Inflammatory macrophage treated with lipopolysaccharide for 4 hours (primary cell): ENCODE results near the gene MRGPRX4.
"Not testable (repeated sequence)": the region's sequence is repeated elsewhere in the genome, so short reads cannot be mapped to it uniquely, and the experiment has no call there.

Experiments used
- DNase-seq: peaks from one replicate; pipeline ENCODE4 v3.0.0-alpha.2; 2020

Gene MRGPRX4

DNA sequence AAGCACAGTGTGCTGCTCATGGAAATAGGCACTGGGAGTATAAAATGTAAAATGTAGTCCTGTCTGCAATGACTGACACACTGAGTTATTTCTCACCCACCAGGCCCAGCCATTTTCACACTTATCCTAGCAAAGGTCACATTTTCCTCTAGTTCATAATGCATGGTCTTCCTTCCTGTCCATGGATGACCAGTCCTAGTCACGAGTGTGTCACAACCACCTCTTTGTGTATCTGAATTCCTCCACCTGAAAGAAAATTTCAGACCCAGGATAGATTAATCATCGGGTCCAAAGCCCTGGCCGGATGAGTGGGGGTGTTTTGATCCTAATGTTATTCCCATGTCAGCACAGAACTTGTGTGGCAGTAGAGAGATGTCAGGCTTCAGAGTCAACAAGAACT, at the start of gene MRGPRX4:
Gene MRGPRX4, plus strand, starts transcription at position 172 of the 400 bp plus-strand sequence. CDS start 420 bp downstream, outside the sequence.
- no peak for DNase-seq

DNA sequence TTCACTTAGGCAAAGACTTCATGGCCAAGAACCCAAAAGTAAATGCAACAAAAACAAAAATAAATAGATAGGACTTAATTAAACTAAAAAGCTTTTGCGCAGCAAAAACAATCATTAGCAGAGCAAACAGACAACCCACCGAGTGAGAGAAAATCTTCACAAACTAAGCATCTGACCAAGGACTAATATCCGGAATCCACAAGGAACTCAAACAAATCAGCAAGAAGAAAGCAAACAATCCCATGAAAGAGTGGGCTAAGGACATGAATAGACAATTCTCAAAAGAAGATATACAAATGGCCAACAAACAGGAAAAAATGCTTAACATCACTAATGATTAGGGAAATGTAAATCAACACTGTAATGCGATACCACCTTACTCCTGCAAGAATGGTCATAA, 41.5 kb upstream of the MRGPRX4 start:
- not testable (repeated sequence) for DNase-seq

DNA sequence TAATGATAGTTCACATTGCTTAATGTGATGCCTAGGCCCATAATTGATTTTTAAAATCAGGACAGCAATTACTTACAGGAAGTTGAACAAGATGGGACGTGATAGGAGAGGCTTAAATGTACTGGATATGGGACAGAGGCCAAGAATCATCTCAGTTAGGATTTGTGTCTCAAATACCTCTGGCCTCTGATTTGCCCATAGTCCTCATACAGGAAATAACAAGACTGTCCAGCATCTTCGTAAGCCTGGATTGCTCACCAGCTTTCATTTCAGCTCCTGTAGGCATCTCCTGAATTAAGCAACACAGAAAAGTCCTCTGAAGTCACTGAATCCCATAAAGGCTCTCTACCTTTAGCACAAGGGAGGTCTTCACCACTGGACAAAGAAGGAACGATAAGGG, 40.3 kb upstream of the MRGPRX4 start, which contains the start of gene MRGPRX3:
Gene MRGPRX3, plus strand, starts transcription at position 231 of the 400 bp plus-strand sequence. CDS start 4,632 bp downstream, outside the sequence.
- no peak for DNase-seq

DNA sequence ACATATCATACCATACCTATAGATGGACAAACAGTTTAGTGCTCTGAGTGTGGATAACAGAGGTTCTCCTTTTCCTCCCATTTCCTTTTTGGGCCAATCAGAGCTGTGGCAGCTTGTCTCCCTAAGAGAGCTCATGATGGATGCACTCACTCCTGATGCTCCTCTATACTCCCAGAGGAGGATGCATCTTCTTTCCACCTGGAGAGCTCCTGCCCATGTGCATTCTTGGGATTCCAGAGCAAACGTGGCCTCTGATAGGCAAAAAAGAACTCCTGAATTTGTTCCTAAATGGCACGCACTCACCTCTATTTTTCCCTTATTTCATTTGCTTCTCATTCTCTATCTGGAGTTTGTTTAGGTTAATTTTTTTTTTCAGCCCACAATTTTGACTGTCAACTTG, 37.3 kb upstream of the MRGPRX4 start:
- DNase-seq, result no peak

DNA sequence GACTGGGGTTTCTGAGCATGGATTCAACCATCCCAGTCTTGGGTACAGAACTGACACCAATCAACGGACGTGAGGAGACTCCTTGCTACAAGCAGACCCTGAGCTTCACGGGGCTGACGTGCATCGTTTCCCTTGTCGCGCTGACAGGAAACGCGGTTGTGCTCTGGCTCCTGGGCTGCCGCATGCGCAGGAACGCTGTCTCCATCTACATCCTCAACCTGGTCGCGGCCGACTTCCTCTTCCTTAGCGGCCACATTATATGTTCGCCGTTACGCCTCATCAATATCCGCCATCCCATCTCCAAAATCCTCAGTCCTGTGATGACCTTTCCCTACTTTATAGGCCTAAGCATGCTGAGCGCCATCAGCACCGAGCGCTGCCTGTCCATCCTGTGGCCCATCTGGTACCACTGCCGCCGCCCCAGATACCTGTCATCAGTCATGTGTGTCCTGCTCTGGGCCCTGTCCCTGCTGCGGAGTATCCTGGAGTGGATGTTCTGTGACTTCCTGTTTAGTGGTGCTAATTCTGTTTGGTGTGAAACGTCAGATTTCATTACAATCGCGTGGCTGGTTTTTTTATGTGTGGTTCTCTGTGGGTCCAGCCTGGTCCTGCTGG, 35.3 kb upstream of the MRGPRX4 start:
- DNase-seq, result no peak

DNA sequence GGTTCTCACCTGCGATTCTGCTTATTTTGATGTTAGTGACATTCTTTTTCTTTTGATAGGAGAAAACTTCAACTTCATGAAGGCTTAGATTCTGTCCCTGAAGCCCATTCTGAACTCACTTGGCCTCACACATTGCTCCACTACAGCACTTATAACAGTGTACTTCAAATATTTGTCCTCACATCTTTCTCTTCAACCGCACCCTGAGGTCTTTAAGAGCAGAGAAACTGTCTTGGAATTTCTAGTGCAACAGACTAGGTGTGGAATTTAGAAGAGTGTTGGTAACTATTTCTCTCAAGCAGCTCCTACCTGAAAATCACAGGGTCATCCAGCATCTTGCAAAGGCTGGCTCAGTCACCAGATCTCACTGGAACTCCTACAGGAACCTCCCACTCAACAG, 32.5 kb upstream of the MRGPRX4 start:
- no peak for DNase-seq

DNA sequence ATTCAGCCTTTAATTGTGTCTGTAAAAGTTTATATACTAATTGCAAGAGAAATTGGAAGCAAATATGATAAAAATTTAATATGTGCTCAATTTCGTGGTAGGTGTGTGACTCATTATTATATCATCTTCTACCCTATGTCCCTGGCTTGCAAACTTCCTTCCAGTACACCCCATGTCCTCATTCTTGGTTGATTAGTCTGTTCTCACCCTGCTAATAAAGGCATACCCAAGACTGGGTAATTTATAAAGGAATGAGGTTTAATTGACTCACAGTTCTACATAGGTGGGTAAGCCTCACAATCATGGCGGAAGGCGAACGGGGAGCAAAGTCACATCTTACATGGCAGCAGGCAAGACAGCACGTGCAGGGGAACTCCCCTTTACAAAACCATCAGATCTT, 28.4 kb upstream of the MRGPRX4 start:
- DNase-seq, result no peak

DNA sequence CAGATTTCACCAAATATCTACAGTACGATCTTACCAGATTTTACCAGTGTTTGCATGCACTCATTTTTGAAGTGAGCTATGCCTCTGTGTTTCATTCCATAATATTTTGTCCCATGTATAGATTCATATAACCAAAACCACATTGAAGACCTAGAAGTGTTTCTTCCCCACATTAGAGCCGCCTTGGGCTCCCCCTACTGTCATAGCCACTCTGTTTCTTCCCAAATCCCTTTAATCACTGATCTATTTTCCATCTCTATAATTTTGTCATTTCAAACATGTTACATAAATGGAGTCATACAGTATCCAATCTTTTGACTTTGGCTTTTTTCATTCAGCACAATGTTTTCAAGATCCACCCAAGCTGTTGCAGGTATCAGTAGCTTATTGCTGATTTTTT, 27.6 kb upstream of the MRGPRX4 start:
- DNase-seq, result no peak

DNA sequence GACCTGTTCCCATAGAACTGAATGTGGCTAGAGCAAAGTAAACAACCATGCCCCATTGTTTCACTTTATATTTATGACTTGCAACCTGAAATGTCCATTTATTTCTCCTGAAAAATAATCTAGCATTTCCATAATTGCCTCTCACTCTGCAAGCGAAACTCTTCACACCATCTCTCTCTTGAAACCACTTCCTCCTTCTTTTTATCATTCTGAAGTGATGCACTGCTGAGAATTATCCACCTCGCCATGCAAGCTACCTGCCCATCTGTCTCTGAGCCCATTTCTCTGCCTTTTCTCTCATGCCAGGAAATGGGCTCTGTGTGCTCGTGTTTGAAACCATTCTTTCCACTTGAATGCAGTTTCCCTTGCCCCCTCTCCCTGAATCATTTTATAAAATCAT, 26.8 kb upstream of the MRGPRX4 start:
- no peak for DNase-seq

DNA sequence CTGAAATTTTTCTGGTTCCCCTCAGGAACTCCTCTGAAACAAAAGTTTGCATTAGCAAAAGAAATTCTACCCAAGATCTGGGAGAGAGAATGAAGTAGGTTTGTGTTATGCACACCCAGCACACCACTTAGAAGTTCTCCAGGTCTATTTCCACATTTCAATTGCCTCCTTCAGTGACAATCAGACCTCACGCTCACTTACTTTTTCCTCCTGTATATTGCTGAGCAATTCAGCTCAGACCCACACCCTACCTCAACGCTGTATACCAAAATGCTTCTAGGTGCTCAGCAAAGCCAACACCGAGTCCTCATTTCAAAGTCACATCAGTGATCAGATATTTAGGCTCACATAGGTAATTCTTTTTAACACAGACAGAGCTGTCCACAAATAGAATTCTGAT, 21.1 kb upstream of the MRGPRX4 start:
- no peak for DNase-seq

DNA sequence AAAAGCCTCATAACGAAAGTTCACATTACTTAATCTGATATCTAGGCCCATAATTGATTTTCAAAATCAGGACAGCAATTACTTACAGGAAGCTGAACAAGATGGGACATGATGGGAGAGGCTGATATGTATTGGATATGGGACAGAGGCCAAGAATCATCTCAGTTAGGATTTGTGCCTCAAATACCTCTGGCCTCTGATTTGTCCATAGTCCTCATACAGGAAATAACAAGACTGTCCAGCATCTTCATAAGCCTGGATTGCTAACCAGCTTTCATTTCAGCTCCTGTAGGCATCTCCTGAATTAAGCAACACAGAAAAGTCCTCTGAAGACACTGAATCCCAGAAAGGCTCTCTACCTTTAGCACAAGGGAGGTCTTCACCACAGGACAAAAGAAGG, 4.3 kb upstream of the MRGPRX4 start:
- DNase-seq, result no peak

DNA sequence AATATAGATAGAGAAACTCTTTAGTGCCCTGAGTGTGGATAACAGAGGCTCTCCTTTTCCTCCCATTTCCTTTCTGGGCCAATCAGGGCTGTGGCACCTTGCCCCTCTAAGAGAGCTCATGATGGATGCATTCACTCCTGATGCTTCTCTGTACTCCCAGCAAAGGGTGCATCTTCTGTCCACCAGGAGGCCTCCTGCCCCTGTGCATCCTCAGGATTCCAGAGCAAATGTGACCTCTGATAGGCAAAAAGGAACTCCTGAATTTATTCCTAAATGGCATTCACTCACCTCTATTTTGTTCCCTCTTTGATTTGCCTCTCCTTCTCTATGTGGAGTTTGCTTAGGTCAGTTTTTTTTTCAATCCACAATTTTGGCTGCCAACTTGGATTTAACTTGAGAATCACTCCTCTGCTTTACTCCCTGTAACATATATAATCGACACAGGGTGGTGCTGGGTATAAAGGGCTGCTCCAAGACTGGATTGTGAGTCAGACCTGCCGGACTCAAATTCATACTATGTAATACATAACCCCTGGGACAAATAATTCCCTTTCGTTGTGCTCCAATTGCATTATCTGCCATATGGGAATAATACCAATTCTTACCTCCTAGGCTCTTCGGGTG, 1.1 kb upstream of the MRGPRX4 start:
- no peak for DNase-seq

DNA sequence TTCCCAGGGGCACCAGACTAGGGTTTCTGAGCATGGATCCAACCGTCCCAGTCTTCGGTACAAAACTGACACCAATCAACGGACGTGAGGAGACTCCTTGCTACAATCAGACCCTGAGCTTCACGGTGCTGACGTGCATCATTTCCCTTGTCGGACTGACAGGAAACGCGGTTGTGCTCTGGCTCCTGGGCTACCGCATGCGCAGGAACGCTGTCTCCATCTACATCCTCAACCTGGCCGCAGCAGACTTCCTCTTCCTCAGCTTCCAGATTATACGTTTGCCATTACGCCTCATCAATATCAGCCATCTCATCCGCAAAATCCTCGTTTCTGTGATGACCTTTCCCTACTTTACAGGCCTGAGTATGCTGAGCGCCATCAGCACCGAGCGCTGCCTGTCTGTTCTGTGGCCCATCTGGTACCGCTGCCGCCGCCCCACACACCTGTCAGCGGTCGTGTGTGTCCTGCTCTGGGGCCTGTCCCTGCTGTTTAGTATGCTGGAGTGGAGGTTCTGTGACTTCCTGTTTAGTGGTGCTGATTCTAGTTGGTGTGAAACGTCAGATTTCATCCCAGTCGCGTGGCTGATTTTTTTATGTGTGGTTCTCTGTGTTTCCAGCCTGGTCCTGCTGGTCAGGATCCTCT, 709 bp downstream of the MRGPRX4 start:
- no peak for DNase-seq

DNA sequence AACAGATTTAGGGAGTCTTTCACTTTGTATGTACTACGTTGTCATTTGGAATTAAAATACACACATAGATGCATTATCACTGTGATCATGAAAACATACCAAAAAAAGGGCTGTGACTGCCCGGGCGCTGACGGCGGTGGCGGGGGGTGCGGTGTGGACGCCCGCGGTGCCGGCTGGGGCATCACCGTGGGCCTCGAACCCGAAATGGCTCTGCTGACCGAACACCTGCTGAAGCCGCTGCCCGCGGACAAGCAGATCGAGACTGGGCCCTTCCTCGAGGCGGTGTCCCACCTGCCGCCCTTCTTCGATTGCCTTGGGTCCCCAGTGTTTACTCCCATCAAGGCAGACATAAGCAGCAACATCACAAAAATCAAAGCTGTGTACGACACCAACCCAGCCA, 16.2 kb downstream of the MRGPRX4 start:
- DNase-seq, result no peak

DNA sequence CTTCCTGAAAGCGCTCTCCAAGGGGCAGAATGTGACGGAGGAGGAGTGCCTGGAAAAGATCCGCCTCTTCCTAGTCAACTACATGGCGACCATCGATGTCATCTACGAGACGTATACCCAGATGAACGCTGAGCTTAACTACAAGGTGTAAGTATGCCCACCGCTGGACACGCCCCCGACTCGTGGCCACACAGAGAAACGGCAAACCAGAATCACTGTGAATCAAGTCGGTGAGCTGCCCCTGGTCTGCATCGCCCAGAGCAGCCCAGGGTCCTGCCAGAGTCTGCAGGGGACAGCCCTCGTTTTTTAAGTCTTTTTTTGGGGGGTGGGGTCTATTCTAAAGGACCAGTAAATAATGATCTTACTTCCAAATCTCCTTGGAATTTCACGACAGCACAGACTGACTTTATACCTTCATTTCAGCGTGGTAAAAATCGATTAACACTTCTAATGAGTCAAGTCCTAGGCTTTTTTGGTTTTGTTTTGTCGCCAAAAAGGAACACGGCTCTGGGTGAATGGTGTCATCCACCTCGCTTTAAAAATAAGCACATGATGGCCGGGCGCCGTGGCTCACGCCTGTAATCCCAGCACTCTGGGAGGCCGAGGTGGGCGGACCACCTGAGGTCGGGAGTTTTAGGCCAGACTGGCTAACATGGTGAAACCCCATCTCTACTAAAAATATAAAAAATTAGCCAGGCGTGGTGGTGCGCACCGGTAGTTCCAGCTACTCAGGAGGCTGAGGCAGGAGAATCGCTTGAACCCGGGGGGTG, 17.0 kb downstream of the MRGPRX4 start:
- not testable (repeated sequence) for DNase-seq

DNA sequence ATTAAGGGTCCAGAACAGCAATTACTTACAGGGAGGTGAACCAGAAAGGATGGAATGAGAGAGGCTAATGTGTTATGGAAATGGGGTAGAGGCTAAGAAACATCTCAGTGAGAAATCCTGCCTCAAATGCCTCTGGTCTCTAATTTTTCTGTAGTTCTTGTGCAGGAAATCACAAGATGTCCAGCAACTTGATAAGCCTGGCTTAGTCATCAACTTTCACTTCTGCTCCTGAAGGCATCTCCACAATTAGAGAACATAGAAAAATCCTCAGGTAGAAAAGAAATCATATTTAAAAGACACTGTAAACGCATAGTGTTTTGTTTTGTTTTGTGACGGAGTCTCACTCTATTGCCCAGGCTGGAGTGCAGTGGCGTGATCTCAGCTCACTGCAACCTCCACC, 18.7 kb downstream of the MRGPRX4 start:
- peak; percentile 49 for DNase-seq

DNA sequence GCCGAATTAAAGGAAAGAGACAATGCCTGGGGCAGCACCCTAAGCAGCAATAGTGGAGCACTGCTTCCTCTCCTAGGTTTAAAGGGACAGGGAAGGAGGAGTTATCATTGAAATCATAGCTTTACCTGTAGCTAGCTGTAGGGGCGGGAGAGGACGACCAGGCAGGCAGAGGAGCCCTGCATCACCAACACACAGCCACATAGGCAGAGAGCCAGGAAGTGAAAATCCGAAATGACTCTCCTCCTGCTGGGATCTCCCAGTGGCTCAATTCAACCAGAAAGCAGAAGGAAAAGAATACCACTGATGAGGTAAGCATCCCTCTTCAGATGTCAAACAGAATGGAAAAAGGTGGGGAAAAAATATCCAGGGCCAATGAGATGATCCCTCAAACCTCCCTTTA, 20.4 kb downstream of the MRGPRX4 start:
- peak; percentile 54 for DNase-seq

DNA sequence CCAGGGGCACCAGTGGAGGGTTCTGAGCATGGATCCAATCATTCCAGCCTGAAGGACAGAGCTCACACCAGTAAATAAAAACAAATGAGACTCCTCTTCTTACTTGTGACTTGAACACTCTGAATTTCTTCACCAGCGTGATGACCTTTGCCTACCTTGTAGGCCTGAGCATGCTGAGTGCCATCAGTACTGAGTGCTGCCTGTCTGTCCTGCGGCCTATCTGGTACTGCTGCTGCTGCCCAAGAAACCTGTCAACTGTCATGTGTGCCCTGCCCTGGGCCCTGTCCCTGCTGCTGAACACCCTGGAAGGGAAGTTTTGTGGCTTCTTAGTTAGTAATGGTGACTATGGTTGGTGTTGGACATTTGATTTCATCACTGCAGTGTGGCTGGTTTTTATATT, 23.9 kb downstream of the MRGPRX4 start:
- no peak for DNase-seq

DNA sequence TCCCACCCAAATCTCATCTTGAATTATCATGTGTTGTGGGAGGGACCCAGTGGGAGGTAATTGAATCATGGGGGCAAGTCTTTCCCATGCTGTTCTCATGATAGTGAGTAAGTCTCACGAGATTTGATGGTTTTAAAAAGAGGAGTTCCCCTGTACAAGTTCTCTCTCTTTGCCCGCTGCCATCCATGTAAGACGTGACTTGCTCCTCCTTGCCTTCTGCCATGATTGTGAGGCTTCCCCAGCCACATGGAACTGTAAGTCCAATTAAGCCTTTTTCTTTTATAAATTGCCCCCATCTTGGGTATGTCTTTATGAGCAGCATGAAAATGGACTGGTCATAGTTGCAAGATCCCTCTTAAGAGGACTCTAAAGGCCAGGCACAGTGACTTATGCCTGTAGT, 25.1 kb downstream of the MRGPRX4 start:
- not testable (repeated sequence) for DNase-seq

DNA sequence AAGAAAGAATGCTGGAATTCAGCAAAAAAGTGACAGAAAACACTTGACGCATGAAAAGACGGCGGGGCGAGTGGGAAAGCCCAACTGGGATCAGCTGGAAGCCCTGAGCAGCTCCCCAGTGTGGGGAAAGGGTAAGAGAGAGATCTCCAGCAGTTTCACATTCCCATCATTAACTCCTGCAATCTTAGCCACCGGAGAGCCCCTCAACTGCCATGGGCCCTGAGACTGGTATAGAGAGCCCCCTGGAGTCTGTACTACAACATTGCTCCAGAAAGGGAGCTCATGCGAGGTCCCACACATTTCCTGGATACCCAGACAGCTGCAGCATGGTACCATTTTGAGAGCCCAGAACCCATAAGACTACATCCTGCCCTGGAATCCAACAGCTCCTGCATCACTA, 31.1 kb downstream of the MRGPRX4 start:
- peak; percentile 22 for DNase-seq

DNA sequence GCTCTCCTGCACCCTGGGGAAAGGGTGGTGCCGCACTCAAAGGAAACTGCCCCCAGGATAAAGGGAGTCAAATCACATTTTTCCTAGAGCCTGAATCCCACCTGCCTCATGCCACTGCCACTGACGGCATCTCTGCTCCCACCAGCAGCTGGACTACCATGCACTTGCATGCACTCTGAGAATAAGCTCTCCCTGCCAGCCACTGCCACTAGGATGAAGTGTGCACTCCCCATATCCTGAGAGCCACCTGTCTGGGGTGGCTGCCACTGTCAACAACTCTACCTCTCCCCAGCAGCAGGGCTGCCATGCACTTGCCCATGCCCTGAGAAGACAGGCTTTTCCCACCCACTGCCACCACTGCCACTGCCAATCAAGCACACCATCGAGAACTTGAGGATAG, 31.6 kb downstream of the MRGPRX4 start:
- DNase-seq, result no peak

DNA sequence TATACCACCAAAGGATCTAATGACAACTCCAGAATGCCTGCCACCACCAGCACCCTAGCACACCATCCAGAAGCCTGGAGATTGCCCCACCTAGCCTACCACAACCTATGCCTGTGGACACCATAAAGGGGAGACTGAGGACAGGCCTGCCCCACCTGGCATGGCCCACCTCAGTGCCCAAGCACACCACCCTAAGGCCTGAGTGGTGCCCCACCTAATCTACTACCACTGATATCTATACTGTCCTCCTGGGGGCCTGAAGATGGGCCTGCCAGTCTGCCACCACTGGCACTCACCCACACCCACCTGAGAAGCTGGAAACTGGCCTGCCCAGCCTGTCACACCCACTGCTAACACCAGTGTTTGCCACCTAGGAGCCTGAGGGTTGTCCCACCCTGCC, 32.1 kb downstream of the MRGPRX4 start:
- no peak for DNase-seq

DNA sequence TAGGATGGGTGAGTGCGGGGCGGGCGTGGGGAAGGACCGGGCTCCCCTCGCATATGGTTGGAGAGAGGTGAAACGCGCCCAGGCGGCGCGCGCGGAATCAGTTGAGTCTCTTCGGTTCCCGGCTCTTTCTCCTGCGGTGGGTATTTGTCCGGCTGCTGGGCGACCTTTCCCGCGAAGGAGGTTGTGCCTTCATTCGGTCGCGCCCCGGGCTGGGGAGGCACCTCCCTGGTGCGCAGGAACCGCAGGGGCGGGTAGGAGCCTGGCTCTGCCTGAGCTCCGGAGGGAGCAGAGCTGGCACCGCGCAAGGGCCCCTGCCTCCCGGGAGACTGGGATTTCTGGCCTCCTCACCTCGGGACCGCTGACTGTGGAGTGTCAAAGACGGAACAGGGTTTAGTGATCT, 36.4 kb downstream of the MRGPRX4 start:
- DNase-seq, result no peak
